Left ventricle myocardium inferior (tissue), 1 donor: ENCODE data around the gene FOXRED2. TPM values are rescaled to one million over a fixed set of nuclear protein-coding genes. Genes with fewer than 3 reads are reported as not detected.
A peak's percentile ranks its signal among the peaks of the same experiment; 100 is the strongest.

Experiments
- DNase-seq: peaks from one replicate; pipeline ENCODE4 v3.0.0-alpha.2; 2020
- H3K27ac ChIP-seq: fragments of 200-600 bp; replicated peaks from 2 replicates; pipeline ENCODE4 v1.8.0; 2021
- H3K27me3 ChIP-seq: fragments of 200-600 bp; 2 replicates; pipeline ENCODE4 v1.8.0; 2021; ENCODE audit warnings: low read depth
- H3K36me3 ChIP-seq: fragments of 200-600 bp; 2 replicates; pipeline ENCODE4 v1.8.0; 2021
- H3K4me1 ChIP-seq: fragments of 200-600 bp; 2 replicates; pipeline ENCODE4 v1.8.0; 2021
- H3K4me3 ChIP-seq: fragments of 200-600 bp; 2 replicates; pipeline ENCODE4 v1.8.0; 2021; ENCODE audit warnings: mild to moderate bottlenecking, moderate library complexity
- H3K9me3 ChIP-seq: fragments of 200-600 bp; replicated peaks from 2 replicates; pipeline ENCODE4 v1.8.0; 2021
- intact Hi-C: fragments of 100-400 bp; cut with micrococcal nuclease; formaldehyde crosslinking; loops from one replicate; pipeline ENCODE4 v1.11.0; 2022
- total RNA-seq: library from RNA; stranded (reverse); fragmentation: NEBNext Ultra II Directional; extraction: Animal tissue kit (Norgen Biotek cat#: 25700); gene quantifications from one replicate; pipeline ENCODE4 v1.2.1, GENCODE V29; 2021
- TF ChIP-seq, protein P1 (sequence below): fragments of 200-600 bp; IDR thresholded peaks from 2 replicates; pipeline ENCODE4 v1.8.0; 2021; ENCODE audit warnings: antibody characterized with exemption, mild to moderate bottlenecking, borderline replicate concordance
- donor health status: DM: no; HTN: yes; CAD: no; lungs with severe emphysema.

FOXRED2 gene
- total RNA-seq, 1 donor from 2014 or later = 9.8 TPM

- peak overlapping the region; percentile 74 for H3K4me3 ChIP-seq
- intact Hi-C loops = no loop called here
- H3K4me1 ChIP-seq = peaks cover 34% of the 10 kb centered on the region
Measured at GRCh38 chr22:36505998-36506635, 723 bp downstream of the FOXRED2 start.

DNA sequence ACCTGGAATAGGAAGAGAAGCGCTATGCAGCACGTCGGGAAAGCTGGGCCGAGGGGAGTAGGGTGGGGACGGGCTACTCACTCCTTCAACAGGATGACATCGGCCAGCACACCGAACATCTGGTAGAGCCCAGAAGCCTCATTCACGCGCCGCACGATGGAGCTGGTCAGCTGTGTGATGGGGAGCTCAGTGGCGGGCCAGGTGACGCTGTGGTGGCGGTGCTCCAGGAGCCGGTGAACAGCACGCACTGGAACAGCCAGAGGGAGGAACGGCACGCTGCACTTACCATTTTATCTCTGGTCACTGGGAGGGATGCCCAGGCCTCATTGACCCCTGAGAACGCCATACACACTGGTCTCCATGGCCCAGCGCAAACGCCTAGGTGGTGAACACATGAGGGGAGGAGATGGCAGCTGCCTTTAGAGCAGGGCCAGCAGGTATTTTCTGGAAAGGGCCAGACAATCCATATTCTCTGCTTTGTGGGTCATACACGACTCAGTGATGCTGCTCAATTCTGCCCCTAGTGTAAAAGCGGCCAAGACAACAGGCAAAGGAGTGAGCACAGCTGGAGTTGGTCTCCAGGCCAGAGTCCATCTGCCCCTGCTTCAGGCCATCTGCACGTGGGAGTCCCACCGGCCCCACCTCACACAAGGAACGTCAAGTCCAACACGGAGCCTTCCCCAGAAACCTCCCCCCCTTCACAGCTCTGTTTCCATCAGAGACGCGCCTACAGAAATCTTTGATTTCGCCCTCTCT lies 8.8 kb downstream of the FOXRED2 start:
- no peaks in the 10 kb centered on the region for H3K9me3 ChIP-seq
- H3K4me3 ChIP-seq = no peak overlapping the region
- DNase-seq = no peak
- no peak overlapping the region for H3K27ac ChIP-seq
- TF ChIP-seq, protein P1, sequence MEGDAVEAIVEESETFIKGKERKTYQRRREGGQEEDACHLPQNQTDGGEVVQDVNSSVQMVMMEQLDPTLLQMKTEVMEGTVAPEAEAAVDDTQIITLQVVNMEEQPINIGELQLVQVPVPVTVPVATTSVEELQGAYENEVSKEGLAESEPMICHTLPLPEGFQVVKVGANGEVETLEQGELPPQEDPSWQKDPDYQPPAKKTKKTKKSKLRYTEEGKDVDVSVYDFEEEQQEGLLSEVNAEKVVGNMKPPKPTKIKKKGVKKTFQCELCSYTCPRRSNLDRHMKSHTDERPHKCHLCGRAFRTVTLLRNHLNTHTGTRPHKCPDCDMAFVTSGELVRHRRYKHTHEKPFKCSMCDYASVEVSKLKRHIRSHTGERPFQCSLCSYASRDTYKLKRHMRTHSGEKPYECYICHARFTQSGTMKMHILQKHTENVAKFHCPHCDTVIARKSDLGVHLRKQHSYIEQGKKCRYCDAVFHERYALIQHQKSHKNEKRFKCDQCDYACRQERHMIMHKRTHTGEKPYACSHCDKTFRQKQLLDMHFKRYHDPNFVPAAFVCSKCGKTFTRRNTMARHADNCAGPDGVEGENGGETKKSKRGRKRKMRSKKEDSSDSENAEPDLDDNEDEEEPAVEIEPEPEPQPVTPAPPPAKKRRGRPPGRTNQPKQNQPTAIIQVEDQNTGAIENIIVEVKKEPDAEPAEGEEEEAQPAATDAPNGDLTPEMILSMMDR = no peak
- H3K27me3 ChIP-seq = no peaks in the 10 kb centered on the region
- no peaks in the 10 kb centered on the region for H3K4me1 ChIP-seq
- peaks cover 5% of the 10 kb centered on the region for H3K36me3 ChIP-seq
- intact Hi-C loops = no loop called here

More at GRCh38 chr22:36505998-36506635, 723 bp downstream of the FOXRED2 start:
- Histone ChIP-seq H3K27me3 (no peaks in the 10 kb centered on the region), H3K9me3 (no peaks in the 10 kb centered on the region), H3K36me3 (peaks cover 13% of the 10 kb centered on the region), H3K27ac (peak overlapping the region; percentile 82)
- TF ChIP-seq, protein P1 = no peak
- DNase-seq = no peak

- intact Hi-C loops = no loop called here
- DNase-seq = peak; percentile 39
- Histone ChIP-seq H3K36me3 (peaks cover 20% of the 10 kb centered on the region), H3K9me3 (no peaks in the 10 kb centered on the region), H3K27me3 (no peaks in the 10 kb centered on the region), H3K27ac (no peak overlapping the region), H3K4me3 (no peak overlapping the region), H3K4me1 (no peaks in the 10 kb centered on the region)
- TF ChIP-seq, protein P1 = no peak
Measured at GRCh38 chr22:36493690-36494110, 13.1 kb downstream of the FOXRED2 start.

GRCh38 chr22:36492109-36492508 lies 14.7 kb downstream of the FOXRED2 start:
- peaks cover 15% of the 10 kb centered on the region for H3K36me3 ChIP-seq
- no peak for DNase-seq
- H3K27ac ChIP-seq = no peak overlapping the region
- TF ChIP-seq, protein P1 = no peak
- H3K4me1 ChIP-seq = no peaks in the 10 kb centered on the region
- no peaks in the 10 kb centered on the region for H3K27me3 ChIP-seq
- H3K9me3 ChIP-seq = no peaks in the 10 kb centered on the region
- no peak overlapping the region for H3K4me3 ChIP-seq
- intact Hi-C loops = no loop called here

GRCh38 chr22:36491155-36491554 lies 15.7 kb downstream of the FOXRED2 start:
- intact Hi-C loops = no loop called here
- peaks cover 15% of the 10 kb centered on the region for H3K36me3 ChIP-seq
- no peak overlapping the region for H3K27ac ChIP-seq
- DNase-seq = no peak
- TF ChIP-seq, protein P1 = no peak
- H3K9me3 ChIP-seq = no peaks in the 10 kb centered on the region
- no peak overlapping the region for H3K4me3 ChIP-seq
- H3K4me1 ChIP-seq = no peaks in the 10 kb centered on the region
- no peaks in the 10 kb centered on the region for H3K27me3 ChIP-seq
